ENCODE data around the gene KIAA1958.

The KIAA1958 gene

DNA sequence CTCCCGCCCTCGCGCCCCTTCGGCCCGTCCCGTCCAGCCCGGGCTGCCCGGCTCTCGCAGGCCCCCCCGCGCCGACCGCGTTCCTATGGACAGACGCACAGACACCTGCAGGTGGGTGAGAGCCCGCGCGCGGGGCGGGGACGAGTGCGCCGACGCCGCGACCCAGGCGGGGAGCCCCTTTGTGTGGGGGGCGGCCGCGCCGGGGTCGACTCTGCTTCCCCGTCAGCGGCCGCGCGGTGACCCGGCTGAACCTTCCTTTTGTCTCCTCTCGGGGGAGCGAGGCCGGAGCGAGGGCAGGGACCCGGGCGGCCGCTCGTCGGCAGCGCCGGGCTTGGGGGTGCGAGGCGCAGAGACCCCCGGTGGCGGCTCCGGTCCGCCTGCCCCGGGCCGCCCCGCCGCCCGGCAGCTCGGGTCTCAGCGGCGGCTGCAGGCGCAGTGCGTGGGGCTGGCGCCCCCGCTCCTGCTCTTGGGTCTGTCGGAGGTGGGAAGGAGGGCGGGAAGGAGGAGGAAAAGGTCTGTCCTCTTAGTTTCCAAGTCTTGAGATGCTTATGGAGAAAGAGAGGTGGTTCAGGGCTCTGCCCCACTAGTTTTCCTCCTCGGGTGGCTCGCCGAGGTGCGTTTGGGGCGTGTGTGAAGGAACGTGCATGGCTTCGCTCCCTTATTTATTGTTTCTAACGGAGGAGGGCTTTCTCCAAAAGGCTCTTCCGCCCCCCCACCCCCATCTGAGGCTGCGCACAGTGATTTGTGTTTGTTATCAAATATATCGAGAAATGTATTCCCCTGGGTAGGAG, 576 bp downstream of the KIAA1958 start:
- H2BK15ac ChIP-seq (ENCODE audit: low read depth, poor library complexity, severe bottlenecking), result no peak overlapping the region
- no peak overlapping the region for H2AK5ac ChIP-seq (ENCODE audit: low read length, severe bottlenecking)
- peak overlapping the region; percentile 36 for H3K27ac ChIP-seq (ENCODE audit: low read length, poor library complexity, severe bottlenecking)
- H3K4ac ChIP-seq (ENCODE audit: low read depth in 1 of 2, low read length in 2 of 2), result no peak overlapping the region
- H2BK120ac ChIP-seq (ENCODE audit: low read depth, low read length), result no peak overlapping the region
- peak overlapping the region; percentile 83 to 96 for H3K4me3 ChIP-seq (ENCODE audit: insufficient read depth in 1 of 2, low read depth in 1 of 2, low read length in 2 of 2)
- peak overlapping the region in 1 of 2 experiments; percentile 33 for H2BK12ac ChIP-seq (ENCODE audit: low read length in 2 of 2)
- H4K91ac ChIP-seq (ENCODE audit: low read length), result no peak overlapping the region
- H3K23ac ChIP-seq (ENCODE audit: low read length in 2 of 2), result no peak overlapping the region
- H3K14ac ChIP-seq (ENCODE audit: low read length in 2 of 2), result peak overlapping the region; percentile 15 to 26
- WGBS, result under 1% methylated on average over 70 of the region's 80 CpGs
- H3K27me3 ChIP-seq (ENCODE audit: control insufficient read depth in 1 of 2, insufficient read depth in 1 of 2, low read length in 2 of 2), result no peaks in the 10 kb centered on the region
- H3K4me2 ChIP-seq (ENCODE audit: low read length, poor library complexity, severe bottlenecking), result peak overlapping the region; percentile 90
- H3K9me3 ChIP-seq (ENCODE audit: control insufficient read depth, low read length), result no peaks in the 10 kb centered on the region
- H3K36me3 ChIP-seq (ENCODE audit: control insufficient read depth in 1 of 2, insufficient read depth in 2 of 2, low read depth in 1 of 2, low read length in 2 of 2), result no peaks in the 10 kb centered on the region
- DNase-seq, result peak; percentile 63
- peaks cover 2% of the 10 kb centered on the region for H3K4me1 ChIP-seq (ENCODE audit: control insufficient read depth, insufficient read depth, low read depth, low read length)
- peak overlapping the region; percentile 54 for H2AFZ ChIP-seq (ENCODE audit: low read depth, low read length)
- H2BK5ac ChIP-seq (ENCODE audit: low read depth, low read length, poor library complexity, severe bottlenecking), result peak overlapping the region; percentile 19
- peaks cover 7% of the 10 kb centered on the region for H3K79me1 ChIP-seq (replicated peaks; ENCODE audit: low read length, poor library complexity, severe bottlenecking)
- H3K18ac ChIP-seq (ENCODE audit: low read depth in 1 of 2, low read length in 2 of 2), result peak overlapping the region; percentile 43 to 48
- peak overlapping the region; percentile 52 for H3K9ac ChIP-seq (ENCODE audit: low read length)
- no peak overlapping the region for H4K8ac ChIP-seq (ENCODE audit: low read length)

DNA sequence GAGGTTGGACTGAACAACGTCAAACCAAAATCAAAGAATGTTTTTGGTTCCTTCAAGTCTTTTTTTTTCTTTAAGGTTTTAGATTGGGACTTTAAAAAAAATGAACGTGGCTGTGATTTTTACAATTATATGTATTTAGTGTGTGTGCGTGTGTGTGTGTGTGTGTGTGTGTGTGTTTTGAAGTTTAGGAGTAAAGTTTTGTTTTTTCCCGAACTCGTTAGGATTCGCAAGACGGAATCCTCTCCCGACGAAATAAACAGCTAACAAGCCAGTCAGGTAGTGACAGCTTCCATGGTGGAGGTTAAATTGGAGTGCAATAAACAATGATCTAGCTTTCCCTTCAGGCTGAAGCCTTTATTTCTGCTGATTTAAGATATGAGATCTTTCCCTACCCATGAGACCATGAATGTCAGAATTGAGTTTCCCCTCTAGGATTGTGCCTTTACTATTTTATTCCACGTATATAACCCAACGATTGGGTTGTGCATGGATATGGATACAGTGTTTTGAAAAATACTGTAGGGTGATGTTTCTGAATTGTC, 1.2 kb downstream of the KIAA1958 start:
- H3K79me1 ChIP-seq (replicated peaks; ENCODE audit: low read length, poor library complexity, severe bottlenecking), result peaks cover 7% of the 10 kb centered on the region
- no peak overlapping the region for H3K23ac ChIP-seq (ENCODE audit: low read length in 2 of 2)
- WGBS, result 25% methylated on average over 4 of the region's 11 CpGs
- no peak overlapping the region for H3K27ac ChIP-seq (ENCODE audit: low read length, poor library complexity, severe bottlenecking)
- H4K91ac ChIP-seq (ENCODE audit: low read length), result no peak overlapping the region
- H2AFZ ChIP-seq (ENCODE audit: low read depth, low read length), result no peak overlapping the region
- peaks cover 2% of the 10 kb centered on the region for H3K4me1 ChIP-seq (ENCODE audit: control insufficient read depth, insufficient read depth, low read depth, low read length)
- no peaks in the 10 kb centered on the region for H3K27me3 ChIP-seq (ENCODE audit: control insufficient read depth in 1 of 2, insufficient read depth in 1 of 2, low read length in 2 of 2)
- H4K8ac ChIP-seq (ENCODE audit: low read length), result no peak overlapping the region
- H3K14ac ChIP-seq (ENCODE audit: low read length in 2 of 2), result no peak overlapping the region
- no peaks in the 10 kb centered on the region for H3K36me3 ChIP-seq (ENCODE audit: control insufficient read depth in 1 of 2, insufficient read depth in 2 of 2, low read depth in 1 of 2, low read length in 2 of 2)
- no peak overlapping the region for H2BK15ac ChIP-seq (ENCODE audit: low read depth, poor library complexity, severe bottlenecking)
- H3K4me2 ChIP-seq (ENCODE audit: low read length, poor library complexity, severe bottlenecking), result peak overlapping the region; percentile 90
- no peak overlapping the region for H2BK12ac ChIP-seq (ENCODE audit: low read length in 2 of 2)
- H3K9ac ChIP-seq (ENCODE audit: low read length), result peak overlapping the region; percentile 52
- DNase-seq, result no peak
- H3K4me3 ChIP-seq (ENCODE audit: insufficient read depth in 1 of 2, low read depth in 1 of 2, low read length in 2 of 2), result peak overlapping the region in 1 of 2 experiments; percentile 83
- H3K9me3 ChIP-seq (ENCODE audit: control insufficient read depth, low read length), result peaks cover under 1% of the 10 kb centered on the region
- H3K4ac ChIP-seq (ENCODE audit: low read depth in 1 of 2, low read length in 2 of 2), result no peak overlapping the region
- no peak overlapping the region for H3K18ac ChIP-seq (ENCODE audit: low read depth in 1 of 2, low read length in 2 of 2)
- no peak overlapping the region for H2BK5ac ChIP-seq (ENCODE audit: low read depth, low read length, poor library complexity, severe bottlenecking)
- H2AK5ac ChIP-seq (ENCODE audit: low read length, severe bottlenecking), result no peak overlapping the region
- no peak overlapping the region for H2BK120ac ChIP-seq (ENCODE audit: low read depth, low read length)

GRCh38 chr9:112489039-112489546, 2.5 kb downstream of the KIAA1958 start:
- no peak overlapping the region for H4K8ac ChIP-seq (ENCODE audit: low read length)
- no peak overlapping the region for H2BK12ac ChIP-seq (ENCODE audit: low read length in 2 of 2)
- H2AFZ ChIP-seq (ENCODE audit: low read depth, low read length), result no peak overlapping the region
- H2BK120ac ChIP-seq (ENCODE audit: low read depth, low read length), result no peak overlapping the region
- H2BK5ac ChIP-seq (ENCODE audit: low read depth, low read length, poor library complexity, severe bottlenecking), result no peak overlapping the region
- peaks cover 6% of the 10 kb centered on the region for H3K9me3 ChIP-seq (ENCODE audit: control insufficient read depth, low read length)
- H3K14ac ChIP-seq (ENCODE audit: low read length in 2 of 2), result no peak overlapping the region
- H2BK15ac ChIP-seq (ENCODE audit: low read depth, poor library complexity, severe bottlenecking), result no peak overlapping the region
- no peak overlapping the region for H3K27ac ChIP-seq (ENCODE audit: low read length, poor library complexity, severe bottlenecking)
- peaks cover 7% of the 10 kb centered on the region for H3K79me1 ChIP-seq (replicated peaks; ENCODE audit: low read length, poor library complexity, severe bottlenecking)
- H3K36me3 ChIP-seq (ENCODE audit: control insufficient read depth in 1 of 2, insufficient read depth in 2 of 2, low read depth in 1 of 2, low read length in 2 of 2), result no peaks in the 10 kb centered on the region
- DNase-seq, result no peak
- H3K18ac ChIP-seq (ENCODE audit: low read depth in 1 of 2, low read length in 2 of 2), result no peak overlapping the region
- no peak overlapping the region for H3K4me3 ChIP-seq (ENCODE audit: insufficient read depth in 1 of 2, low read depth in 1 of 2, low read length in 2 of 2)
- no peaks in the 10 kb centered on the region for H3K27me3 ChIP-seq (ENCODE audit: control insufficient read depth in 1 of 2, insufficient read depth in 1 of 2, low read length in 2 of 2)
- no peak overlapping the region for H3K4me2 ChIP-seq (ENCODE audit: low read length, poor library complexity, severe bottlenecking)
- no peak overlapping the region for H3K4ac ChIP-seq (ENCODE audit: low read depth in 1 of 2, low read length in 2 of 2)
- WGBS, result 21% methylated on average over 3 of the region's 5 CpGs
- H4K91ac ChIP-seq (ENCODE audit: low read length), result no peak overlapping the region
- no peak overlapping the region for H3K23ac ChIP-seq (ENCODE audit: low read length in 2 of 2)
- peaks cover 2% of the 10 kb centered on the region for H3K4me1 ChIP-seq (ENCODE audit: control insufficient read depth, insufficient read depth, low read depth, low read length)
- no peak overlapping the region for H2AK5ac ChIP-seq (ENCODE audit: low read length, severe bottlenecking)
- H3K9ac ChIP-seq (ENCODE audit: low read length), result no peak overlapping the region

- H3K4me3 ChIP-seq (ENCODE audit: insufficient read depth in 1 of 2, low read depth in 1 of 2, low read length in 2 of 2), result no peak overlapping the region
- H4K91ac ChIP-seq (ENCODE audit: low read length), result no peak overlapping the region
- H3K36me3 ChIP-seq (ENCODE audit: control insufficient read depth in 1 of 2, insufficient read depth in 2 of 2, low read depth in 1 of 2, low read length in 2 of 2), result peaks cover 0 to 3% of the 10 kb centered on the region in 2 experiments
- H3K14ac ChIP-seq (ENCODE audit: low read length in 2 of 2), result no peak overlapping the region
- no peak overlapping the region for H2BK5ac ChIP-seq (ENCODE audit: low read depth, low read length, poor library complexity, severe bottlenecking)
- H3K23ac ChIP-seq (ENCODE audit: low read length in 2 of 2), result no peak overlapping the region
- no peak overlapping the region for H2BK15ac ChIP-seq (ENCODE audit: low read depth, poor library complexity, severe bottlenecking)
- no peak overlapping the region for H3K18ac ChIP-seq (ENCODE audit: low read depth in 1 of 2, low read length in 2 of 2)
- no peak overlapping the region for H2AK5ac ChIP-seq (ENCODE audit: low read length, severe bottlenecking)
- H2BK120ac ChIP-seq (ENCODE audit: low read depth, low read length), result no peak overlapping the region
- peaks cover 2% of the 10 kb centered on the region for H3K4me1 ChIP-seq (ENCODE audit: control insufficient read depth, insufficient read depth, low read depth, low read length)
- peaks cover 12% of the 10 kb centered on the region for H3K79me1 ChIP-seq (replicated peaks; ENCODE audit: low read length, poor library complexity, severe bottlenecking)
- no peak overlapping the region for H4K8ac ChIP-seq (ENCODE audit: low read length)
- 79% methylated on average over 3 of the region's 4 CpGs for WGBS
- H3K4me2 ChIP-seq (ENCODE audit: low read length, poor library complexity, severe bottlenecking), result no peak overlapping the region
- no peak overlapping the region for H3K9ac ChIP-seq (ENCODE audit: low read length)
- H3K27ac ChIP-seq (ENCODE audit: low read length, poor library complexity, severe bottlenecking), result no peak overlapping the region
- no peak overlapping the region for H2AFZ ChIP-seq (ENCODE audit: low read depth, low read length)
- no peak overlapping the region for H2BK12ac ChIP-seq (ENCODE audit: low read length in 2 of 2)
- no peaks in the 10 kb centered on the region for H3K27me3 ChIP-seq (ENCODE audit: control insufficient read depth in 1 of 2, insufficient read depth in 1 of 2, low read length in 2 of 2)
- no peak overlapping the region for H3K4ac ChIP-seq (ENCODE audit: low read depth in 1 of 2, low read length in 2 of 2)
- DNase-seq, result no peak
- H3K9me3 ChIP-seq (ENCODE audit: control insufficient read depth, low read length), result peaks cover 14% of the 10 kb centered on the region
Measured at GRCh38 chr9:112489876-112490666, 3.4 kb downstream of the KIAA1958 start.

Data from mesenchymal stem cell (in vitro differentiated cells and primary cell).